ENCODE measurements around the gene SET.

The SET gene

DNA sequence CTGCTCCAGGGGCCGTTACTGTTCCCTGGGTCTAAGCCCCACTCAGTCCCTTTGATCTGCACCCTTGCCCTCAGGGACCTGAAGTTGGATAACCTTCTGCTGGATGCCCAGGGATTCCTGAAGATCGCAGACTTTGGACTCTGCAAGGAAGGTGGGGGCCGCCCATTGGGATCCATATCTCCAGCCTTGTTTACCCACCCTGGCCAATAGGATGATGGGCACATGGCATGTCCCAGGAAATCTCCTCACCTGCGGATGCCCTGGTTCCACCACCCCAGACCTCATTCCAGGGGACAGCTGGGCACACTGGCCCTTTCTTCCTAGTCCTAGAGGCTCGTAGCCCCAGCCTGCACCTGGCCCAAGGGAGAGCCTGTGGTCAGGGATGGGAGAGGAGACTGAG is 29.5 kb downstream of the SET start:
- TF ChIP-seq, protein P1, sequence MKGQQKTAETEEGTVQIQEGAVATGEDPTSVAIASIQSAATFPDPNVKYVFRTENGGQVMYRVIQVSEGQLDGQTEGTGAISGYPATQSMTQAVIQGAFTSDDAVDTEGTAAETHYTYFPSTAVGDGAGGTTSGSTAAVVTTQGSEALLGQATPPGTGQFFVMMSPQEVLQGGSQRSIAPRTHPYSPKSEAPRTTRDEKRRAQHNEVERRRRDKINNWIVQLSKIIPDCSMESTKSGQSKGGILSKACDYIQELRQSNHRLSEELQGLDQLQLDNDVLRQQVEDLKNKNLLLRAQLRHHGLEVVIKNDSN (IDR thresholded peaks at IDR 0.05): no peak
- TF ChIP-seq, protein P2, sequence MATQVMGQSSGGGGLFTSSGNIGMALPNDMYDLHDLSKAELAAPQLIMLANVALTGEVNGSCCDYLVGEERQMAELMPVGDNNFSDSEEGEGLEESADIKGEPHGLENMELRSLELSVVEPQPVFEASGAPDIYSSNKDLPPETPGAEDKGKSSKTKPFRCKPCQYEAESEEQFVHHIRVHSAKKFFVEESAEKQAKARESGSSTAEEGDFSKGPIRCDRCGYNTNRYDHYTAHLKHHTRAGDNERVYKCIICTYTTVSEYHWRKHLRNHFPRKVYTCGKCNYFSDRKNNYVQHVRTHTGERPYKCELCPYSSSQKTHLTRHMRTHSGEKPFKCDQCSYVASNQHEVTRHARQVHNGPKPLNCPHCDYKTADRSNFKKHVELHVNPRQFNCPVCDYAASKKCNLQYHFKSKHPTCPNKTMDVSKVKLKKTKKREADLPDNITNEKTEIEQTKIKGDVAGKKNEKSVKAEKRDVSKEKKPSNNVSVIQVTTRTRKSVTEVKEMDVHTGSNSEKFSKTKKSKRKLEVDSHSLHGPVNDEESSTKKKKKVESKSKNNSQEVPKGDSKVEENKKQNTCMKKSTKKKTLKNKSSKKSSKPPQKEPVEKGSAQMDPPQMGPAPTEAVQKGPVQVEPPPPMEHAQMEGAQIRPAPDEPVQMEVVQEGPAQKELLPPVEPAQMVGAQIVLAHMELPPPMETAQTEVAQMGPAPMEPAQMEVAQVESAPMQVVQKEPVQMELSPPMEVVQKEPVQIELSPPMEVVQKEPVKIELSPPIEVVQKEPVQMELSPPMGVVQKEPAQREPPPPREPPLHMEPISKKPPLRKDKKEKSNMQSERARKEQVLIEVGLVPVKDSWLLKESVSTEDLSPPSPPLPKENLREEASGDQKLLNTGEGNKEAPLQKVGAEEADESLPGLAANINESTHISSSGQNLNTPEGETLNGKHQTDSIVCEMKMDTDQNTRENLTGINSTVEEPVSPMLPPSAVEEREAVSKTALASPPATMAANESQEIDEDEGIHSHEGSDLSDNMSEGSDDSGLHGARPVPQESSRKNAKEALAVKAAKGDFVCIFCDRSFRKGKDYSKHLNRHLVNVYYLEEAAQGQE (IDR thresholded peaks at IDR 0.05; ENCODE audit: low read depth): no peak
- TF ChIP-seq EGR1 (IDR thresholded peaks at IDR 0.05): no peak
- no peak for TF ChIP-seq CREB1 (IDR thresholded peaks at IDR 0.05; ENCODE audit: low read depth)
- no peak for TF ChIP-seq YY1 (IDR thresholded peaks at IDR 0.05; ENCODE audit: low read depth)
- no peak for TF ChIP-seq TCF12 (IDR thresholded peaks at IDR 0.05; ENCODE audit: low read depth)
- no peak for TF ChIP-seq RAD21 (IDR thresholded peaks at IDR 0.05; ENCODE audit: low read depth)
- no peak for TF ChIP-seq EP300 (IDR thresholded peaks at IDR 0.05; ENCODE audit: borderline replicate concordance)
- no peak for TF ChIP-seq TEAD4 (IDR thresholded peaks at IDR 0.05)
- TF ChIP-seq, protein P3, sequence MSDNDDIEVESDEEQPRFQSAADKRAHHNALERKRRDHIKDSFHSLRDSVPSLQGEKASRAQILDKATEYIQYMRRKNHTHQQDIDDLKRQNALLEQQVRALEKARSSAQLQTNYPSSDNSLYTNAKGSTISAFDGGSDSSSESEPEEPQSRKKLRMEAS (IDR thresholded peaks at IDR 0.05): no peak
- TF ChIP-seq TAF1 (IDR thresholded peaks at IDR 0.05; ENCODE audit: low read depth): no peak
- TF ChIP-seq FOXM1 (IDR thresholded peaks at IDR 0.05; ENCODE audit: borderline replicate concordance, low read depth): no peak
- no peak for TF ChIP-seq NFIC (IDR thresholded peaks at IDR 0.05)
- no peak for TF ChIP-seq ZBTB7A (IDR thresholded peaks at IDR 0.05; ENCODE audit: low read depth)
- TF ChIP-seq CEBPB (IDR thresholded peaks at IDR 0.05): no peak

DNA sequence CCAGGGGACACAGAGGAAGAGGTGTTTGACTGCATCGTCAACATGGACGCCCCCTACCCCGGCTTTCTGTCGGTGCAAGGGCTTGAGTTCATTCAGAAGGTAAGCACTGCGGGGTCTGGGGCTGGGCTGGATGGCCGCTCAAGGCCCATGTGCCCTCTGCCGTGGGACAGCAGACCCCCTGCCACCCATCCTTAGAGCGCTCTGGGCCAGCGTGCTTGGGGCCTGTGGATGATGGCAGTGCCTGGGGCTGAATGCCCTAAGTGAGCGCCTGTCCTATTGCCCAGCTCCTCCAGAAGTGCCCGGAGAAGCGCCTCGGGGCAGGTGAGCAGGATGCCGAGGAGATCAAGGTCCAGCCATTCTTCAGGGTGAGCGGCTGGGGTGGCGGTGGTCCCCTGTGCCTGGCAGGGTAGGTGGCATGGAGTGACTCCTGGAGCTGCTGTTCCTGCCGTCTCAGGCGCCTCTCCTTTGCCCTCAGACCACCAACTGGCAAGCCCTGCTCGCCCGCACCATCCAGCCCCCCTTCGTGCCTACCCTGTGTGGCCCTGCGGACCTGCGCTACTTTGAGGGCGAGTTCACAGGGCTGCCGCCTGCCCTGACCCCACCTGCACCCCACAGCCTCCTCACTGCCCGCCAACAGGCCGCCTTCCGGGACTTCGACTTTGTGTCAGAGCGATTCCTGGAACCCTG is 31.0 kb downstream of the SET start:
- TF ChIP-seq NFIC (IDR thresholded peaks at IDR 0.05) (no peak), TAF1 (IDR thresholded peaks at IDR 0.05; ENCODE audit: low read depth) (no peak), CREB1 (IDR thresholded peaks at IDR 0.05; ENCODE audit: low read depth) (no peak), CEBPB (IDR thresholded peaks at IDR 0.05) (no peak), EP300 (IDR thresholded peaks at IDR 0.05; ENCODE audit: borderline replicate concordance) (no peak), FOXM1 (IDR thresholded peaks at IDR 0.05; ENCODE audit: borderline replicate concordance, low read depth) (no peak), EGR1 (IDR thresholded peaks at IDR 0.05) (no peak), TEAD4 (IDR thresholded peaks at IDR 0.05) (no peak), ZBTB7A (IDR thresholded peaks at IDR 0.05; ENCODE audit: low read depth) (no peak), YY1 (IDR thresholded peaks at IDR 0.05; ENCODE audit: low read depth) (no peak), TCF12 (IDR thresholded peaks at IDR 0.05; ENCODE audit: low read depth) (no peak), RAD21 (IDR thresholded peaks at IDR 0.05; ENCODE audit: low read depth) (no peak)
- TF ChIP-seq, protein P2 (IDR thresholded peaks at IDR 0.05; ENCODE audit: low read depth): no peak
- TF ChIP-seq, protein P1 (IDR thresholded peaks at IDR 0.05): no peak
- TF ChIP-seq, protein P3 (IDR thresholded peaks at IDR 0.05): no peak

DNA sequence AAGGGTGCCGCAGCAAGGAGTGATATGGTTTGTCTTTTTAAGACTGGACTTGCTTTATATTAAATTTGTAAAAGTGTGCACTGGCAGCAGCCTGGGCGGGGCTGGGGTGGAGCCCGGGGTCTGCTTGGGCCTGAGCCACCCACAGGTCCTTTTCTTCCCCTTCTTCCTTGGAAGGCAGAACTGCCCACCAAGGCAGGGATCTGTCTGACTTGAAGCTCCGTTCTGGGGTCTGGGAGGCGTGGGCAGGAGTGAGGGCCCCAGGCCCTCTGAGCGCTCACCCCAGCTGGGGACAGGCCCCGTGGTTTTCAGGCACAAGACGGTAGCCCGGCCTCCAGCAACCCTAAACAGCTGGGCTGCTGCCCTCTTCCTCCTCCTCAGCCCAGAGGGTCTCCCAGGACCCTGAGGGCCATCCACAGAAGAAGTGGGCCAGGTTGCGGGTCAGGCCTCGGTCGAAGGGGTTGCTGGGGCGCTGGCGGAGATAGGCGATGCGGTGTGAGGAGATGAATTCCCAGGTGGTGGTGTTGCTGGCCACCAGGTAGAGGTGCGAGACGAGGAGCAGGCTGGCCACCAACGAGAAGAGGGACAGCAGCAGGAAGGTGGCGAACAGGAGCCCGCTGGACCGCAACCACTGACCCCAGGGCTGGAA is 31.9 kb downstream of the SET start:
- TF ChIP-seq, protein P2 (IDR thresholded peaks at IDR 0.05; ENCODE audit: low read depth): peak; percentile 37; the same call in 1 of the 2 replicates
- no peak for TF ChIP-seq EGR1 (IDR thresholded peaks at IDR 0.05)

DNA sequence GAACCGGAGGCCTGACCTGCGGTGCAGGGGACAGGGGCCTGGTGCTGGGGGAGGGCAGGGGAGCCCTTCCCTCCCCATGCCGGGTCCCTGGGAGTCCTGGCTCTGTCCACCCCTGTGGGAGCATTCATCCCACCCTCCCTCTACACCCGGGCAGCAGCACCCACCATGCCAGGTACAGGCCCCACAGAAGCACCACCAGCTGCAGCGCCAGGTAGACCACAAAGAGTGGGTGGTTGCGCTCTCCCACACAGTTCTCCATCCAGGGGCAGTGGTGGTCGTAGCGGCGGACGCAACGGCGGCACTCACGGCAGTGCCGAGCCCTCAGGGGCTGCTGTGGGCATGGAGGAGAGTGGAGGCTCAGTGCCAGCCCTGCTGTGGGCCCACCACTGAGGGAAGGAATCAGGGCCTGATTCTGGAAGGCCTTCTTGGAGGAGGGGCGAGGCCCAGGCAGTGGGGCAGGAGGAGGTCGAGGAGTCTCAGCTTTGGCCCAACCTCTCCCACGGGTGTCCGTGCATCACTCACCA is 32.5 kb downstream of the SET start:
- TF ChIP-seq EGR1 (IDR thresholded peaks at IDR 0.05): no peak
- TF ChIP-seq, protein P1 (IDR thresholded peaks at IDR 0.05): no peak
- TF ChIP-seq YY1 (IDR thresholded peaks at IDR 0.05; ENCODE audit: low read depth): no peak
- TF ChIP-seq TCF12 (IDR thresholded peaks at IDR 0.05; ENCODE audit: low read depth): no peak
- no peak for TF ChIP-seq NFIC (IDR thresholded peaks at IDR 0.05)
- TF ChIP-seq CREB1 (IDR thresholded peaks at IDR 0.05; ENCODE audit: low read depth): no peak
- no peak for TF ChIP-seq EP300 (IDR thresholded peaks at IDR 0.05; ENCODE audit: borderline replicate concordance)
- TF ChIP-seq TEAD4 (IDR thresholded peaks at IDR 0.05): no peak
- no peak for TF ChIP-seq TAF1 (IDR thresholded peaks at IDR 0.05; ENCODE audit: low read depth)
